Measurements from ENCODE around the gene ZNF688. TPM values are rescaled to one million over a fixed set of nuclear protein-coding genes. Genes with fewer than 3 reads are reported as not detected.

The ZNF688 gene
- total and polyA plus RNA-seq, 2 of the 13 experiments (the other 11 are each of a cell fraction or from before 2014, with no cell fraction given), result 2.4 to 5.4 TPM

DNA sequence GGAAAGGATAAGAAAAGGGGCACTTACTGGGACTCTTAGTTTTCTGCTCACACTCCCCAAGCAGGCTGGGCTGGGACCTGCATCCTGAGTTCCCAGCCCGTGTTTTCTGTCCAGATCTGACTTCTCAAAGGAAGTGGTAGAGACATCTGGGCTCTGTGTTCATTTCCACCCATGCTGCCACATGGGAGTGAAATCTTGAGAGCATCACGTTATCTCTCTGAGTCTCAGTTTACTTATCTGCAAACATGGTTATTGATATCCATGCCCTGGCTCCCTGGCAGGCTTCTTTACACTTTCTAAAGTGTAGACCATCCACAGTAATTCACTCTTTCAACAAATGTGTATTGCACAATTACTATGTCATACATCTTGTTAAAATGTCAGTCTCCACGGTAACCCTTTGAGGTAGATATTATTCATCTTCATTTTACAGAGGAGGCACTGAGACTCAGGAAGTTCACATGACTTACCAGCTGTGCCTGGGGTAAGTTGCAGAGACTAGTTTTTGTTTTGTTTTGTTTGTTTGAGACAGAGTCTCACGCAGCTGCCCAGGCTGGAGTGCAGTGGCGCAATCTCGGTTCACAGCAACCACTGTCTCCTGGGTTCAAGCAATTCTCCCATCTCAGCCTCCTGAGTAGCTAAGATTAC is 3.4 kb downstream of the ZNF688 start (continued):
- TF ChIP-seq, protein P1, sequence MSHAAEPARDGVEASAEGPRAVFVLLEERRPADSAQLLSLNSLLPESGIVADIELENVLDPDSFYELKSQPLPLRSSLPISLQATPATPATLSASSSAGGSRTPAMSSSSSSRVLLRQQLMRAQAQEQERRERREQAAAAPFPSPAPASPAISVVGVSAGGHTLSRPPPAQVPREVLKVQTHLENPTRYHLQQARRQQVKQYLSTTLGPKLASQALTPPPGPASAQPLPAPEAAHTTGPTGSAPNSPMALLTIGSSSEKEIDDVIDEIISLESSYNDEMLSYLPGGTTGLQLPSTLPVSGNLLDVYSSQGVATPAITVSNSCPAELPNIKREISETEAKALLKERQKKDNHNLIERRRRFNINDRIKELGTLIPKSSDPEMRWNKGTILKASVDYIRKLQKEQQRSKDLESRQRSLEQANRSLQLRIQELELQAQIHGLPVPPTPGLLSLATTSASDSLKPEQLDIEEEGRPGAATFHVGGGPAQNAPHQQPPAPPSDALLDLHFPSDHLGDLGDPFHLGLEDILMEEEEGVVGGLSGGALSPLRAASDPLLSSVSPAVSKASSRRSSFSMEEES (CRISPR knock-in tag; IDR thresholded peaks at IDR 0.05), result 0 out of 2 replicates have a peak, but pooled peaks have one; percentile 44
- no peak for TF ChIP-seq FOXA1 (IDR thresholded peaks at IDR 0.05)
- peak; percentile 8; the same call in 1 of the 2 replicates for TF ChIP-seq FOXA1 (CRISPR knock-in tag; IDR thresholded peaks at IDR 0.05)
- no peak for TF ChIP-seq ZNF549 (CRISPR knock-in tag; IDR thresholded peaks at IDR 0.05)
- TF ChIP-seq KLF12 (CRISPR knock-in tag; IDR thresholded peaks at IDR 0.05; ENCODE audit: borderline replicate concordance), result no peak
- TF ChIP-seq FOXA3 (CRISPR knock-in tag; IDR thresholded peaks at IDR 0.05), result peak; percentile 24; the same call in 1 of the 2 replicates
- 0 out of 2 replicates have a peak, but pooled peaks have one; percentile 19 for TF ChIP-seq DPF2 (CRISPR knock-in tag; IDR thresholded peaks at IDR 0.05; ENCODE audit: borderline replicate concordance, low read depth)
- TF ChIP-seq HDAC1 (CRISPR knock-in tag; IDR thresholded peaks at IDR 0.05), result peak; percentile 42; the same call in 1 of the 2 replicates
- TF ChIP-seq GATAD2A (CRISPR knock-in tag; IDR thresholded peaks at IDR 0.05), result peak; percentile 51
- no peak for TF ChIP-seq ZNF83 (CRISPR knock-in tag; IDR thresholded peaks at IDR 0.05; ENCODE audit: borderline replicate concordance)
- 0 out of 2 replicates have a peak, but pooled peaks have one; percentile 14 for TF ChIP-seq RCOR2 (CRISPR knock-in tag; IDR thresholded peaks at IDR 0.05)
- TF ChIP-seq CEBPB (IDR thresholded peaks at IDR 0.05; ENCODE audit: borderline replicate concordance, low read depth, low read length), result peak; percentile 91
- no peak for TF ChIP-seq ZNF850 (CRISPR knock-in tag; conservative IDR thresholded peaks at IDR 0.05)
- peak; percentile 35; the same call in 1 of the 2 replicates for TF ChIP-seq KLF6 (CRISPR knock-in tag; IDR thresholded peaks at IDR 0.05)
- TF ChIP-seq, protein P2, sequence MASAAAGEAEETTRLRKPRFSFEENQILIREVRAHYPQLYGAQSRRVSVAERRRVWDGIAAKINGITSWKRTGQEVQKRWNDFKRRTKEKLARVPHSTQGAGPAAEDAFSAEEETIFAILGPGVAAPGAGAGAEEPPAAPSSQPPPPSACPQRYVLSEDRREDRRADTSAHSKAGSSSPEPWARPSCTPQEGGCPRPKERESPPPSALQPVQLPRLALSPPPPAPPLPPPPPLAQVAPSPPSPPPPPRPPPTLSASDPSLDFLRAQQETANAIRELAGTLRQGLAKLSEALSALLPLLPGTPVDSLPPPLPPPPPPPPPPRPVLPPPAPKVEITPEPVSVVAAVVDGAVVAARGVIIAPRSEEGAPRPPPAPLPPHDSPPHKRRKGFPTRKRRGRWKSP (CRISPR knock-in tag; IDR thresholded peaks at IDR 0.05), result peak; percentile 32; the same call in 1 of the 2 replicates
- TF ChIP-seq FOSL2 (CRISPR knock-in tag; IDR thresholded peaks at IDR 0.05), result 0 out of 2 replicates have a peak, but pooled peaks have one; percentile 8
- TF ChIP-seq, protein P3, sequence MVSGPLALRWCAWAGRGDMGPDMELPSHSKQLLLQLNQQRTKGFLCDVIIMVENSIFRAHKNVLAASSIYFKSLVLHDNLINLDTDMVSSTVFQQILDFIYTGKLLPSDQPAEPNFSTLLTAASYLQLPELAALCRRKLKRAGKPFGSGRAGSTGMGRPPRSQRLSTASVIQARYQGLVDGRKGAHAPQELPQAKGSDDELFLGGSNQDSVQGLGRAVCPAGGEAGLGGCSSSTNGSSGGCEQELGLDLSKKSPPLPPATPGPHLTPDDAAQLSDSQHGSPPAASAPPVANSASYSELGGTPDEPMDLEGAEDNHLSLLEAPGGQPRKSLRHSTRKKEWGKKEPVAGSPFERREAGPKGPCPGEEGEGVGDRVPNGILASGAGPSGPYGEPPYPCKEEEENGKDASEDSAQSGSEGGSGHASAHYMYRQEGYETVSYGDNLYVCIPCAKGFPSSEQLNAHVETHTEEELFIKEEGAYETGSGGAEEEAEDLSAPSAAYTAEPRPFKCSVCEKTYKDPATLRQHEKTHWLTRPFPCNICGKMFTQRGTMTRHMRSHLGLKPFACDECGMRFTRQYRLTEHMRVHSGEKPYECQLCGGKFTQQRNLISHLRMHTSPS (CRISPR knock-in tag; IDR thresholded peaks at IDR 0.05; ENCODE audit: low read depth), result 0 out of 2 replicates have a peak, but pooled peaks have one; percentile 26
- 0 out of 2 replicates have a peak, but pooled peaks have one; percentile 8 for TF ChIP-seq TCF7 (IDR thresholded peaks at IDR 0.05; ENCODE audit: low read depth)
- no peak for TF ChIP-seq ELF4 (CRISPR knock-in tag; IDR thresholded peaks at IDR 0.05; ENCODE audit: borderline replicate concordance)
- peak; percentile 38; the same call in 1 of the 2 replicates for TF ChIP-seq ZNF614 (CRISPR knock-in tag; IDR thresholded peaks at IDR 0.05; ENCODE audit: borderline replicate concordance)
- no peak for TF ChIP-seq SALL2 (CRISPR knock-in tag; IDR thresholded peaks at IDR 0.05)
- TF ChIP-seq, protein P4, sequence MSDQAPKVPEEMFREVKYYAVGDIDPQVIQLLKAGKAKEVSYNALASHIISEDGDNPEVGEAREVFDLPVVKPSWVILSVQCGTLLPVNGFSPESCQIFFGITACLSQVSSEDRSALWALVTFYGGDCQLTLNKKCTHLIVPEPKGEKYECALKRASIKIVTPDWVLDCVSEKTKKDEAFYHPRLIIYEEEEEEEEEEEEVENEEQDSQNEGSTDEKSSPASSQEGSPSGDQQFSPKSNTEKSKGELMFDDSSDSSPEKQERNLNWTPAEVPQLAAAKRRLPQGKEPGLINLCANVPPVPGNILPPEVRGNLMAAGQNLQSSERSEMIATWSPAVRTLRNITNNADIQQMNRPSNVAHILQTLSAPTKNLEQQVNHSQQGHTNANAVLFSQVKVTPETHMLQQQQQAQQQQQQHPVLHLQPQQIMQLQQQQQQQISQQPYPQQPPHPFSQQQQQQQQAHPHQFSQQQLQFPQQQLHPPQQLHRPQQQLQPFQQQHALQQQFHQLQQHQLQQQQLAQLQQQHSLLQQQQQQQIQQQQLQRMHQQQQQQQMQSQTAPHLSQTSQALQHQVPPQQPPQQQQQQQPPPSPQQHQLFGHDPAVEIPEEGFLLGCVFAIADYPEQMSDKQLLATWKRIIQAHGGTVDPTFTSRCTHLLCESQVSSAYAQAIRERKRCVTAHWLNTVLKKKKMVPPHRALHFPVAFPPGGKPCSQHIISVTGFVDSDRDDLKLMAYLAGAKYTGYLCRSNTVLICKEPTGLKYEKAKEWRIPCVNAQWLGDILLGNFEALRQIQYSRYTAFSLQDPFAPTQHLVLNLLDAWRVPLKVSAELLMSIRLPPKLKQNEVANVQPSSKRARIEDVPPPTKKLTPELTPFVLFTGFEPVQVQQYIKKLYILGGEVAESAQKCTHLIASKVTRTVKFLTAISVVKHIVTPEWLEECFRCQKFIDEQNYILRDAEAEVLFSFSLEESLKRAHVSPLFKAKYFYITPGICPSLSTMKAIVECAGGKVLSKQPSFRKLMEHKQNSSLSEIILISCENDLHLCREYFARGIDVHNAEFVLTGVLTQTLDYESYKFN (CRISPR knock-in tag; conservative IDR thresholded peaks at IDR 0.05), result 0 out of 2 replicates have a peak, but pooled peaks have one; percentile 18
- TF ChIP-seq MAFK (conservative IDR thresholded peaks at IDR 0.05 in 1 of 2, IDR thresholded peaks at IDR 0.05 in 1 of 2; ENCODE audit: low read length in 2 of 2), result no peak

Measured in HepG2 (cell line).